Loucy (cell line): ENCODE results near the gene C2CD4D.

Experiments
- CTCF ChIP-seq: fragments of 200-600 bp; sonication (generic); conservative IDR thresholded peaks from 2 replicates; pipeline ENCODE4 v1.5.1; 2014; ENCODE audit warnings: mild to moderate bottlenecking, antibody characterized with exemption, low read length
- EZH2phosphoT487 ChIP-seq: fragments of 200-600 bp; IDR thresholded peaks from 2 replicates; pipeline ENCODE4 v1.6.1; 2018; ENCODE audit warnings: antibody characterized with exemption, mild to moderate bottlenecking, moderate library complexity, borderline replicate concordance

- TF ChIP-seq CTCF (no peak), EZH2phosphoT487 (no peak)
Measured at GRCh38 chr1:151831605-151832004, 8.0 kb downstream of the C2CD4D start, which contains the start of gene RORC.
